PC-3 (cell line): Measurements from ENCODE around the gene PLEKHM3. TPM values are rescaled to one million over a fixed set of nuclear protein-coding genes. Genes with fewer than 3 reads are reported as not detected.

Experiments
- ATAC-seq: fragments of 200-7000 bp; cut with Tn5 transposase; 2 replicates; pipeline ENCODE4 v1.9.1; 2020; ENCODE audit warnings: mild to moderate bottlenecking, moderate library complexity
- BruUV-seq: library from RNA; stranded (reverse); fragments of 400-500 nt; replicated peaks from 2 replicates; lab custom pipeline; 2021; lab: Mats Ljungman, UMichigan
- CTCF ChIA-PET: fragments of 300-600 bp; sonication (Branson Sonifier 250); formaldehyde crosslinking; loops from one replicate; lab custom pipeline; 2022; ENCODE audit warnings: antibody characterized with exemption; lab: Charles Lee
- POLR2A ChIA-PET: fragments of 300-600 bp; sonication (Branson Sonifier 250); formaldehyde crosslinking; loops from one replicate; lab custom pipeline; 2022; ENCODE audit warnings: antibody characterized with exemption; ENCODE audit not compliant: unreplicated experiment; lab: Charles Lee
- DNase-seq: peaks from one replicate; pipeline ENCODE4 v3.0.0-alpha.2; 2015
- H2AFZ ChIP-seq: fragments of 300-600 bp; sonication (generic); 2 replicates; pipeline ENCODE4 v1.6.0; 2016; ENCODE audit warnings: antibody characterized with exemption, low read length
- H3F3A ChIP-seq: fragments of 300-600 bp; sonication (generic); one replicate; pipeline ENCODE4 v1.6.0; 2017; ENCODE audit warnings: antibody characterized with exemption, low read length, control low read depth, mild to moderate bottlenecking; ENCODE audit not compliant: unreplicated experiment
- H3K27ac ChIP-seq: fragments of 300-600 bp; sonication (generic); 2 replicates; pipeline ENCODE4 v1.5.1; 2016; ENCODE audit warnings: mild to moderate bottlenecking, low read length
- H3K27me3 ChIP-seq: fragments of 300-600 bp; sonication (generic); 2 replicates; pipeline ENCODE4 v1.6.1; 2016; ENCODE audit warnings: low read length, mixed read lengths
- H3K36me3 ChIP-seq: fragments of 300-600 bp; sonication (generic); 2 replicates; pipeline ENCODE4 v1.6.1; 2016; ENCODE audit warnings: low read depth, mixed run types, low read length, mixed read lengths
- H3K4me1 ChIP-seq: fragments of 300-600 bp; sonication (generic); 2 replicates; pipeline ENCODE4 v1.5.1; 2016; ENCODE audit warnings: low read length; ENCODE audit not compliant: insufficient read depth
- H3K4me2 ChIP-seq: fragments of 300-600 bp; sonication (generic); 2 replicates; pipeline ENCODE4 v1.6.0; 2016; ENCODE audit warnings: low read length
- H3K4me3 ChIP-seq: fragments of 300-600 bp; sonication (generic); 2 replicates; pipeline ENCODE4 v1.5.1; 2016; ENCODE audit warnings: mild to moderate bottlenecking, low read length, mixed read lengths
- H3K79me2 ChIP-seq: fragments of 300-600 bp; sonication (generic); 2 replicates; pipeline ENCODE4 v1.6.1; 2017; ENCODE audit warnings: low read length, mixed read lengths
- H3K9ac ChIP-seq: fragments of 300-600 bp; sonication (generic); 2 replicates; pipeline ENCODE4 v1.6.0; 2016; ENCODE audit warnings: mild to moderate bottlenecking, low read length
- H3K9me2 ChIP-seq: fragments of 300-600 bp; sonication (generic); replicated peaks from 2 replicates; pipeline ENCODE4 v1.6.1; 2016; ENCODE audit warnings: mixed run types, low read length, mixed read lengths
- H3K9me3 ChIP-seq: fragments of 300-600 bp; sonication (generic); 2 replicates; pipeline ENCODE4 v1.6.1; 2016; ENCODE audit warnings: low read length, mixed read lengths
- H4K20me1 ChIP-seq: fragments of 300-600 bp; sonication (generic); 2 replicates; pipeline ENCODE4 v1.6.1; 2016; ENCODE audit warnings: low read length, mixed read lengths
- EZH2 ChIP-seq: fragments of 300-600 bp; sonication (generic); IDR thresholded peaks from one replicate; pipeline ENCODE4 v1.6.1; 2017; ENCODE audit warnings: antibody characterized with exemption, mild to moderate bottlenecking, low read length; ENCODE audit not compliant: unreplicated experiment
- EZH2phosphoT487 ChIP-seq: fragments of 300-600 bp; sonication (generic); IDR thresholded peaks from 2 replicates; pipeline ENCODE4 v1.6.1; 2018; ENCODE audit warnings: mild to moderate bottlenecking, antibody characterized with exemption, low read length, borderline replicate concordance
- intact Hi-C: fragments of 100-400 bp; cut with micrococcal nuclease; formaldehyde crosslinking; loops from 2 replicates; pipeline ENCODE4 v1.9.0; 2023
- total RNA-seq: library from RNA; depleted of rRNA; stranded (reverse); fragments of >200 nt; gene quantifications from 2 replicates; pipeline ENCODE4 v1.2.3, GENCODE V29; 2014
- TF ChIP-seq, protein P1 (sequence below): fragments of 300-600 bp; sonication (generic); conservative IDR thresholded peaks from 2 replicates; pipeline ENCODE4 v1.5.1; 2017; ENCODE audit warnings: antibody characterized with exemption, low read depth, mild to moderate bottlenecking, low read length

The PLEKHM3 gene
- total RNA-seq, 1 experiment from 2014 or later: 5.9 TPM

- no peak overlapping the region for H3K27ac ChIP-seq
- no peaks in the 10 kb centered on the region for H3K9me3 ChIP-seq
- TF ChIP-seq EZH2phosphoT487: no peak
- TF ChIP-seq, protein P1, sequence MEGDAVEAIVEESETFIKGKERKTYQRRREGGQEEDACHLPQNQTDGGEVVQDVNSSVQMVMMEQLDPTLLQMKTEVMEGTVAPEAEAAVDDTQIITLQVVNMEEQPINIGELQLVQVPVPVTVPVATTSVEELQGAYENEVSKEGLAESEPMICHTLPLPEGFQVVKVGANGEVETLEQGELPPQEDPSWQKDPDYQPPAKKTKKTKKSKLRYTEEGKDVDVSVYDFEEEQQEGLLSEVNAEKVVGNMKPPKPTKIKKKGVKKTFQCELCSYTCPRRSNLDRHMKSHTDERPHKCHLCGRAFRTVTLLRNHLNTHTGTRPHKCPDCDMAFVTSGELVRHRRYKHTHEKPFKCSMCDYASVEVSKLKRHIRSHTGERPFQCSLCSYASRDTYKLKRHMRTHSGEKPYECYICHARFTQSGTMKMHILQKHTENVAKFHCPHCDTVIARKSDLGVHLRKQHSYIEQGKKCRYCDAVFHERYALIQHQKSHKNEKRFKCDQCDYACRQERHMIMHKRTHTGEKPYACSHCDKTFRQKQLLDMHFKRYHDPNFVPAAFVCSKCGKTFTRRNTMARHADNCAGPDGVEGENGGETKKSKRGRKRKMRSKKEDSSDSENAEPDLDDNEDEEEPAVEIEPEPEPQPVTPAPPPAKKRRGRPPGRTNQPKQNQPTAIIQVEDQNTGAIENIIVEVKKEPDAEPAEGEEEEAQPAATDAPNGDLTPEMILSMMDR: no peak
- no peak for TF ChIP-seq EZH2
- H3K27me3 ChIP-seq: no peaks in the 10 kb centered on the region
- H3K9me2 ChIP-seq: no peaks in the 10 kb centered on the region
- DNase-seq (no peak), ATAC-seq (no peak)
- ChIA-PET CTCF (no interaction called here), POLR2A (no interaction called here)
- H3K4me3 ChIP-seq: no peak overlapping the region
- no peak overlapping the region for H3K9ac ChIP-seq
- no peaks in the 10 kb centered on the region for H4K20me1 ChIP-seq
- intact Hi-C loops: no loop called here
- no TSS peak for BruUV-seq
- H3F3A ChIP-seq: no peaks in the 10 kb centered on the region
- H3K79me2 ChIP-seq: no peaks in the 10 kb centered on the region
- peaks cover 10% of the 10 kb centered on the region for H3K4me1 ChIP-seq
- H3K4me2 ChIP-seq: no peak overlapping the region
- H2AFZ ChIP-seq: no peak overlapping the region
- H3K36me3 ChIP-seq: no peaks in the 10 kb centered on the region
Observed at GRCh38 chr2:207802650-207803049, 222.7 kb downstream of the PLEKHM3 start.

DNA sequence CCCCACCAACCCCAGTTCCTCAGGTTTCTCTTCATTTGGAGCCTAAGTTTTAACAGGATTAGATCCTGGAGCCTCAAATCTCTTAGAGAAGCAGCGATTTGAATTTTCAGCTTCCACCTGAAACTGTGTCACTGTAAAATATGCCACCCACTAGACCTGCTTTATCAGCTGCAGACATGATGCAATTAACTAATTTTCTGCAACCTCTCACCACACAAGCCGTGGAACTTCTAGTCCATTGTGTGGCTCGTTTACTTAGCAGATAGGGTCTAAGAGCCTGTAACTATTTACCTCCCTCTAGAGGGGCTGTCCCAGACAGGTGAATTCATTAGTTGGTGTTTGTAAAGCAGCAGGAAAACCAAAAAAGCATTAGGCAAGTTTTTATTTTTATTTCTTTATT lies 224.1 kb downstream of the PLEKHM3 start:
- Histone ChIP-seq H3K27ac (no peak overlapping the region), H3K36me3 (no peaks in the 10 kb centered on the region), H3K4me2 (no peak overlapping the region), H3K27me3 (no peaks in the 10 kb centered on the region), H3K4me1 (peaks cover 14% of the 10 kb centered on the region), H3K9ac (no peak overlapping the region), H4K20me1 (no peaks in the 10 kb centered on the region), H3K9me3 (no peaks in the 10 kb centered on the region), H3K4me3 (no peak overlapping the region), H2AFZ (no peak overlapping the region), H3K9me2 (no peaks in the 10 kb centered on the region), H3F3A (no peaks in the 10 kb centered on the region), H3K79me2 (no peaks in the 10 kb centered on the region)
- intact Hi-C loops: no loop called here
- TF ChIP-seq, protein P1: no peak
- TF ChIP-seq EZH2phosphoT487 (no peak), EZH2 (no peak)
- ChIA-PET CTCF (no interaction called here), POLR2A (no interaction called here)
- BruUV-seq: no TSS peak
- no peak for ATAC-seq
- no peak for DNase-seq

GRCh38 chr2:207796585-207797350 lies 228.6 kb downstream of the PLEKHM3 start:
- POLR2A ChIA-PET: no interaction called here
- Histone ChIP-seq H3K9me2 (no peaks in the 10 kb centered on the region), H3K79me2 (no peaks in the 10 kb centered on the region), H3F3A (no peaks in the 10 kb centered on the region), H3K9ac (no peak overlapping the region), H3K9me3 (no peaks in the 10 kb centered on the region), H2AFZ (no peak overlapping the region), H4K20me1 (no peaks in the 10 kb centered on the region), H3K36me3 (no peaks in the 10 kb centered on the region), H3K27ac (no peak overlapping the region), H3K4me3 (no peak overlapping the region), H3K27me3 (no peaks in the 10 kb centered on the region), H3K4me2 (no peak overlapping the region), H3K4me1 (peaks cover 13% of the 10 kb centered on the region)
- peak; percentile 44 for DNase-seq
- CTCF ChIA-PET: no interaction called here
- ATAC-seq: peak; percentile 41
- intact Hi-C loops: no loop called here
- BruUV-seq: no TSS peak
- TF ChIP-seq EZH2phosphoT487: no peak
- no peak for TF ChIP-seq EZH2
- TF ChIP-seq, protein P1: no peak
